ENCODE data around the gene NUBP2. TPM values are rescaled to one million over a fixed set of nuclear protein-coding genes. Genes with fewer than 3 reads are reported as not detected.

Gene NUBP2
- total RNA-seq, 2 donors from 2014 or later = 64.6 to 68.5 TPM

DNA sequence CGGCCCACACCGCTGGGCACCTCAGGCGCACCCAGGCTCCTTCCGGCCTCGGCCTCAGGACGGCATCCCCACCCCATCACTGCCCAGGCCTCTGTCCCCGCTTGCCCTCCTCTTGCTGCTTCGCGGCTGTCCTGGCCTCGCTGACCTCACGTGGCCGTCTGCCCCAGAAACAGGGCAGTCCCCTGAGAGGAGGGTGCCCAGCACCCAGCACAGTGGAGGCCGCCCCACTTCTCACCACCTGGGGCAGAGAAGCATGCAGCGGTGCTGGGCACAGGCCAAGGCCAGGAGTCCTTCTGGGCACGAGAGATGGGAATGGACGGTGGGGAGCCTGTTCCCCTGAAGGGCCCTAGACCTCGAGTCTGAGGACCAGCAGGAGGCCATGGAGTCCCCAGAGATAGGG, 35.0 kb downstream of the NUBP2 start:
- ATAC-seq (ENCODE audit: insufficient number of reproducible peaks, low FRiP score, low read depth) = no peak
- Histone ChIP-seq H3K27me3 (replicated peaks; ENCODE audit: insufficient read depth) (no peaks in the 10 kb centered on the region), H3K36me3 (peaks cover 65% of the 10 kb centered on the region), H3K4me3 (no peak overlapping the region), H3K9me3 (no peaks in the 10 kb centered on the region), H3K4me1 (ENCODE audit: control insufficient read depth in 1 of 2, low read depth in 2 of 2) (no peaks in the 10 kb centered on the region), H3K27ac (no peak overlapping the region)
- TF ChIP-seq CTCF (IDR thresholded peaks at IDR 0.05) = no peak
- DNase-seq (ENCODE audit: low spot score) = no peak

DNA sequence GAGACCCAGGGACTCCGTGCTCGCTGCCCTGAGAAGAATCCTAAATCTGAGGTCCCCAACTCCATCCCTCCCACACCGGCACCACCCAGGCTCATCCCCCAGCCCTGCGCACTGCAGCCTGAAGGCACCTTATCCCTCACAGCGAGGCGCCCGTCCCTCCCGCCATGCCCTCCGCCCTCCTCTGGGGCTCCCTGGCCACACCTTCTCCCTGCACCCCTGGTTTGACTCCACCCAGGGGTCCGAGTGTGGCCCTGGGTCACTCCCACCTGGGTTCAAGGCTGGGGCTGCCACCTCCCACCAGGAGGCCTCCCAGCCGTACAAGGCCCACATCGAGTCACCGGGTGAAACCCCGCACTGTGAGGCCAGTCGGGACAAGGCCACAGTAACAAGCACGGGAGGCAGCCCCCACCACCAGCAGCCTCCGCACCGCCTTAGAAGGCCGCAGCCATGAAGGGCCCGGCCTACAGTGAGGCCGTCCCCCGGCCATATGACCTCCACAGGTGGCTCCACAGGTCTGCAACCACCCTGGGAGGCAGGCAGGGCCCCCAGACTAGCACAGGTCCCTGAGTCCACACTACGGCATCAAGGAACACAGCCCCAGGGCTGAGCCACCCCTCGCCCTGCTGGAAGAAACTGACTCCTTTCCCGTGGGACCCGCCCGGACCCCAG, 35.6 kb downstream of the NUBP2 start:
- ATAC-seq (ENCODE audit: insufficient number of reproducible peaks, low FRiP score, low read depth) (no peak), DNase-seq (ENCODE audit: low spot score) (no peak)
- TF ChIP-seq CTCF (IDR thresholded peaks at IDR 0.05) = no peak
- no peak overlapping the region for H3K4me3 ChIP-seq
- no peaks in the 10 kb centered on the region for H3K9me3 ChIP-seq
- no peak overlapping the region for H3K27ac ChIP-seq
- H3K36me3 ChIP-seq = peaks cover 66% of the 10 kb centered on the region
- no peaks in the 10 kb centered on the region for H3K4me1 ChIP-seq (ENCODE audit: control insufficient read depth in 1 of 2, low read depth in 2 of 2)
- no peaks in the 10 kb centered on the region for H3K27me3 ChIP-seq (replicated peaks; ENCODE audit: insufficient read depth)

GRCh38 chr16:1818873-1819525, 36.2 kb downstream of the NUBP2 start:
- DNase-seq (ENCODE audit: low spot score) = no peak
- H3K36me3 ChIP-seq = peaks cover 61% of the 10 kb centered on the region

DNA sequence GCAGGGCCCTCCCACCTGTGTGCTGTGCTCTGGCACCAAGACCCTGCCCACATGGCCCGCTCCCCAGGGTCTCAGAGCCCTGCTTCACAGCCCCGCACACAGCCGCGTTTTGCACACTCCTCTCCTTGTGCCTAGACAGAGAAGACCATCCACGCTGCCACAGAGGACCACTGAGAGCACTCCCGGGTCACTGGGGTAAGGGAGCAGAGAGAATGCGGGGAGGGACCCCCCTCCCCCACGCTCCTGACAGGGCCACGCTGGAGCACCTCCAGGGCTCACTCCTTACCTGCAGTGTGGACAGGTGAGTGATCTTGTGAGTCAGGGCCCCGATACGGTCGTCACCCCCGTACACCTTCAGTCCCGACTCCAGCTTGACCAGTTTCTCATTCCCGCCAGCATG, 36.9 kb downstream of the NUBP2 start:
- Histone ChIP-seq H3K9me3 (no peaks in the 10 kb centered on the region), H3K4me1 (ENCODE audit: control insufficient read depth in 1 of 2, low read depth in 2 of 2) (peaks cover 0 to 10% of the 10 kb centered on the region in 2 donors), H3K27ac (no peak overlapping the region), H3K4me3 (no peak overlapping the region), H3K27me3 (replicated peaks; ENCODE audit: insufficient read depth) (no peaks in the 10 kb centered on the region), H3K36me3 (peaks cover 61% of the 10 kb centered on the region)
- DNase-seq (ENCODE audit: low spot score) (no peak), ATAC-seq (ENCODE audit: insufficient number of reproducible peaks, low FRiP score, low read depth) (no peak)
- no peak for TF ChIP-seq CTCF (IDR thresholded peaks at IDR 0.05)

More at GRCh38 chr16:1818873-1819525, 36.2 kb downstream of the NUBP2 start:
- Histone ChIP-seq H3K27ac (no peak overlapping the region), H3K27me3 (replicated peaks; ENCODE audit: insufficient read depth) (no peaks in the 10 kb centered on the region), H3K9me3 (no peaks in the 10 kb centered on the region), H3K4me3 (no peak overlapping the region), H3K4me1 (ENCODE audit: control insufficient read depth in 1 of 2, low read depth in 2 of 2) (peaks cover 0 to 4% of the 10 kb centered on the region in 2 donors)
- no peak for TF ChIP-seq CTCF (IDR thresholded peaks at IDR 0.05)
- no peak for ATAC-seq (ENCODE audit: insufficient number of reproducible peaks, low FRiP score, low read depth)

- no peak for ATAC-seq (ENCODE audit: insufficient number of reproducible peaks, low FRiP score, low read depth)
- H3K36me3 ChIP-seq = peaks cover 61% of the 10 kb centered on the region
- peaks cover 3 to 17% of the 10 kb centered on the region in 2 donors for H3K4me1 ChIP-seq (ENCODE audit: control insufficient read depth in 1 of 2, low read depth in 2 of 2)
- H3K27me3 ChIP-seq (replicated peaks; ENCODE audit: insufficient read depth) = no peaks in the 10 kb centered on the region
- no peak overlapping the region for H3K4me3 ChIP-seq
- DNase-seq (ENCODE audit: low spot score) = no peak
- no peaks in the 10 kb centered on the region for H3K9me3 ChIP-seq
- no peak overlapping the region for H3K27ac ChIP-seq
- TF ChIP-seq CTCF (IDR thresholded peaks at IDR 0.05) = no peak
Measured at GRCh38 chr16:1820096-1820945, 37.6 kb downstream of the NUBP2 start.

Data from thoracic aorta (tissue), 2 donors.